Thymus (tissue), 11 donors: ENCODE measurements around the gene ADGRF1. TPM values are rescaled to one million over a fixed set of nuclear protein-coding genes. Genes with fewer than 3 reads are reported as not detected.

Experiments
- DNase-seq, 9 donors: peaks; one replicate each; pipeline ENCODE4 v3.0.0-alpha.2; 2013; ENCODE audit warnings: low spot score in 9 of 9, low read depth in 6 of 9, missing footprints in 1 of 9
- H3K27ac ChIP-seq, 2 donors: one replicate each; pipeline ENCODE4 v1.5.1; 2013; ENCODE audit warnings: control low read depth in 1 of 2, low read depth in 1 of 2, low read length in 1 of 2, mild to moderate bottlenecking in 1 of 2, moderate library complexity in 1 of 2
- H3K27me3 ChIP-seq, 2 donors: one replicate each; pipeline ENCODE4 v1.5.1; 2013; ENCODE audit warnings: low read length in 1 of 2; ENCODE audit not compliant: control insufficient read depth in 2 of 2, insufficient read depth in 1 of 2
- H3K36me3 ChIP-seq, 2 donors: one replicate each; pipeline ENCODE4 v1.5.1; 2013; ENCODE audit warnings: low read length in 1 of 2, mild to moderate bottlenecking in 1 of 2, moderate library complexity in 1 of 2; ENCODE audit not compliant: control insufficient read depth in 2 of 2, insufficient read depth in 2 of 2
- H3K4me1 ChIP-seq, 2 donors: one replicate each; pipeline ENCODE4 v1.5.1; 2013; ENCODE audit warnings: low read length in 2 of 2; ENCODE audit not compliant: control insufficient read depth in 2 of 2, insufficient read depth in 2 of 2
- H3K4me3 ChIP-seq, 2 donors: one replicate each; pipeline ENCODE4 v1.5.1; 2013; ENCODE audit warnings: low read length in 2 of 2, control low read depth in 1 of 2, mild to moderate bottlenecking in 1 of 2
- H3K9me3 ChIP-seq, 2 donors: one replicate each; pipeline ENCODE4 v1.5.1; 2013; ENCODE audit warnings: low read length in 1 of 2, mild to moderate bottlenecking in 1 of 2; ENCODE audit not compliant: control insufficient read depth in 2 of 2, insufficient read depth in 1 of 2
- WGBS: extraction: QIAGEN DNeasy Blood & Tissue Kit; methylation state at CpG from one replicate; pipeline ENCODE4 v1.1.7; 2013; 5-methylcytosine and 5-hydroxymethylcytosine counted together
- polyA plus RNA-seq: library from polyadenylated mRNA; stranded (reverse); fragments of 200-250 nt; gene quantifications from one replicate; pipeline ENCODE4 v1.2.3, GENCODE V29; 2013
- total RNA-seq: library from RNA; stranded (reverse); fragments of 120-200 nt; gene quantifications from one replicate; pipeline ENCODE4 v1.2.4, GENCODE V29; 2013
- donor health status: healthy.

Gene ADGRF1
- total and polyA plus RNA-seq, 2 donors, result 0.19 to 0.66 TPM

- H3K27ac ChIP-seq, result no peak overlapping the region
- DNase-seq, result peak; percentile 29 to 80 (median 52)
- H3K36me3 ChIP-seq, result no peaks in the 10 kb centered on the region
- H3K9me3 ChIP-seq, result no peaks in the 10 kb centered on the region
- H3K27me3 ChIP-seq, result no peaks in the 10 kb centered on the region
- 34% methylated on average over 9 of the region's 9 CpGs for WGBS
- H3K4me1 ChIP-seq, result peaks cover 3% of the 10 kb centered on the region in 2 donors
- H3K4me3 ChIP-seq, result no peak overlapping the region
Observed at GRCh38 chr6:47047479-47048407, 5.6 kb upstream of the ADGRF1 start.

- WGBS, result 78% methylated on average over 3 of the region's 3 CpGs
- H3K36me3 ChIP-seq, result no peaks in the 10 kb centered on the region
- no peak overlapping the region for H3K27ac ChIP-seq
- no peaks in the 10 kb centered on the region for H3K27me3 ChIP-seq
- H3K4me3 ChIP-seq, result no peak overlapping the region
- H3K9me3 ChIP-seq, result no peaks in the 10 kb centered on the region
- DNase-seq, result no peak
- peaks cover 3% of the 10 kb centered on the region in 2 donors for H3K4me1 ChIP-seq
Observed at GRCh38 chr6:47047097-47047478, 5.0 kb upstream of the ADGRF1 start.

- Histone ChIP-seq H3K27ac (no peak overlapping the region), H3K4me1 (peaks cover 3% of the 10 kb centered on the region in 2 donors), H3K9me3 (no peaks in the 10 kb centered on the region), H3K36me3 (no peaks in the 10 kb centered on the region), H3K4me3 (no peak overlapping the region), H3K27me3 (no peaks in the 10 kb centered on the region)
- no peak for DNase-seq
- WGBS, result 82% methylated on average over 5 of the region's 5 CpGs
Observed at GRCh38 chr6:47044397-47044796, 2.3 kb upstream of the ADGRF1 start.

GRCh38 chr6:47043286-47043685, 1.2 kb upstream of the ADGRF1 start:
- Histone ChIP-seq H3K36me3 (no peaks in the 10 kb centered on the region), H3K27me3 (no peaks in the 10 kb centered on the region), H3K4me1 (peaks cover 3% of the 10 kb centered on the region in 2 donors), H3K9me3 (no peaks in the 10 kb centered on the region), H3K4me3 (no peak overlapping the region), H3K27ac (no peak overlapping the region)
- WGBS, result 46% methylated on average over 1 of the region's 1 CpG
- no peak for DNase-seq

GRCh38 chr6:47041741-47042140, 391 bp downstream of the ADGRF1 start:
- WGBS, result 97% methylated on average over 2 of the region's 2 CpGs

GRCh38 chr6:47034926-47035325, 7.2 kb downstream of the ADGRF1 start:
- peak in 1 of 9 donors; percentile 48 for DNase-seq
- no peaks in the 10 kb centered on the region for H3K9me3 ChIP-seq
- H3K36me3 ChIP-seq, result no peaks in the 10 kb centered on the region
- no peaks in the 10 kb centered on the region for H3K27me3 ChIP-seq
- no peaks in the 10 kb centered on the region for H3K4me1 ChIP-seq
- 57% methylated on average over 6 of the region's 6 CpGs for WGBS
- no peak overlapping the region for H3K27ac ChIP-seq
- no peak overlapping the region for H3K4me3 ChIP-seq

More at GRCh38 chr6:47041741-47042140, 391 bp downstream of the ADGRF1 start:
- no peak overlapping the region for H3K27ac ChIP-seq
- H3K4me3 ChIP-seq, result no peak overlapping the region
- DNase-seq, result no peak
- H3K27me3 ChIP-seq, result no peaks in the 10 kb centered on the region
- H3K4me1 ChIP-seq, result no peaks in the 10 kb centered on the region
- H3K36me3 ChIP-seq, result no peaks in the 10 kb centered on the region
- H3K9me3 ChIP-seq, result no peaks in the 10 kb centered on the region

- no peaks in the 10 kb centered on the region for H3K9me3 ChIP-seq
- WGBS, result 93% methylated on average over 2 of the region's 2 CpGs
- no peak for DNase-seq
- no peaks in the 10 kb centered on the region for H3K4me1 ChIP-seq
- no peak overlapping the region for H3K4me3 ChIP-seq
- no peaks in the 10 kb centered on the region for H3K36me3 ChIP-seq
- H3K27ac ChIP-seq, result no peak overlapping the region
- H3K27me3 ChIP-seq, result no peaks in the 10 kb centered on the region
Observed at GRCh38 chr6:47034421-47034820, 7.7 kb downstream of the ADGRF1 start.

- H3K36me3 ChIP-seq, result no peaks in the 10 kb centered on the region
- no peak overlapping the region for H3K4me3 ChIP-seq
- no peaks in the 10 kb centered on the region for H3K27me3 ChIP-seq
- no peaks in the 10 kb centered on the region for H3K9me3 ChIP-seq
- no peak for DNase-seq
- WGBS, result 95% methylated on average over 12 of the region's 12 CpGs
- H3K27ac ChIP-seq, result no peak overlapping the region
- no peaks in the 10 kb centered on the region for H3K4me1 ChIP-seq
Observed at GRCh38 chr6:47032974-47033765, 9.0 kb downstream of the ADGRF1 start.

GRCh38 chr6:47031656-47032055, 10.5 kb downstream of the ADGRF1 start:
- DNase-seq, result no peak
- no peak overlapping the region for H3K4me3 ChIP-seq
- no peaks in the 10 kb centered on the region for H3K36me3 ChIP-seq
- no peak overlapping the region for H3K27ac ChIP-seq
- no peaks in the 10 kb centered on the region for H3K9me3 ChIP-seq
- no peaks in the 10 kb centered on the region for H3K27me3 ChIP-seq
- no peaks in the 10 kb centered on the region for H3K4me1 ChIP-seq
- 99% methylated on average over 3 of the region's 3 CpGs for WGBS
